ENCODE data around the gene RPL29. TPM values are rescaled to one million over a fixed set of nuclear protein-coding genes. Genes with fewer than 3 reads are reported as not detected.

Gene RPL29
- total and polyA plus RNA-seq, 2 of the 13 experiments (the other 11 are each of a cell fraction or from before 2014, with no cell fraction given): 1,348 to 2,263 TPM

- TF ChIP-seq SSRP1 (CRISPR knock-in tag; IDR thresholded peaks at IDR 0.05) (no peak), ZNF713 (CRISPR knock-in tag; IDR thresholded peaks at IDR 0.05) (no peak), ZMAT3 (CRISPR knock-in tag; conservative IDR thresholded peaks at IDR 0.05) (no peak), GABPB1 (CRISPR knock-in tag; IDR thresholded peaks at IDR 0.05) (peak; percentile 55), ZNF577 (CRISPR knock-in tag; IDR thresholded peaks at IDR 0.05; ENCODE audit: borderline replicate concordance, low read depth) (no peak), SAP130 (CRISPR knock-in tag; IDR thresholded peaks at IDR 0.05; ENCODE audit: low read depth) (peak; percentile 44), ZSCAN22 (CRISPR knock-in tag; IDR thresholded peaks at IDR 0.05) (no peak), ZFP41 (CRISPR knock-in tag; IDR thresholded peaks at IDR 0.05; ENCODE audit: borderline replicate concordance) (no peak), ZNF362 (CRISPR knock-in tag; IDR thresholded peaks at IDR 0.05; ENCODE audit: borderline replicate concordance) (peak; percentile 87; the same call in 1 of the 2 replicates), SP140L (CRISPR knock-in tag; IDR thresholded peaks at IDR 0.05; ENCODE audit: borderline replicate concordance) (no peak), ZNF570 (CRISPR knock-in tag; IDR thresholded peaks at IDR 0.05; ENCODE audit: borderline replicate concordance) (no peak), GPBP1L1 (CRISPR knock-in tag; IDR thresholded peaks at IDR 0.05) (no peak), RERE (CRISPR knock-in tag; IDR thresholded peaks at IDR 0.05; ENCODE audit: low read depth) (no peak), E2F5 (CRISPR knock-in tag; conservative IDR thresholded peaks at IDR 0.05) (no peak), HOXA3 (CRISPR knock-in tag; IDR thresholded peaks at IDR 0.05) (peak; percentile 52; the same call in 1 of the 2 replicates), MAFK (conservative IDR thresholded peaks at IDR 0.05 in 1 of 2, IDR thresholded peaks at IDR 0.05 in 1 of 2; ENCODE audit: low read length in 2 of 2) (no peak), LBX2 (CRISPR knock-in tag; IDR thresholded peaks at IDR 0.05; ENCODE audit: borderline replicate concordance) (no peak), ZNF614 (CRISPR knock-in tag; IDR thresholded peaks at IDR 0.05; ENCODE audit: borderline replicate concordance) (peak; percentile 39; the same call in 1 of the 2 replicates)
Measured at GRCh38 chr3:52001443-52001974, 5.8 kb upstream of the RPL29 start (continued).

All from HepG2 (cell line).